HG03442 (cell line): Measurements from ENCODE around the gene CAPN6.

Source experiments
- ATAC-seq: cut with Tn5 transposase; IDR thresholded peaks from one replicate; pipeline ENCODE4 v1.9.1; 2021; ENCODE audit warnings: mild to moderate bottlenecking, moderate library complexity; ENCODE audit not compliant: unreplicated experiment

Gene CAPN6

GRCh38 chrX:111270339-111270738 is at the start of gene CAPN6:
Gene CAPN6, minus strand, starts transcription at chrX:111270483. Its CDS starts 6,547 bp downstream, at chrX:111263936.
- no peak for ATAC-seq

GRCh38 chrX:111319451-111319850 is 49.2 kb upstream of the CAPN6 start:
- no peak for ATAC-seq

DNA sequence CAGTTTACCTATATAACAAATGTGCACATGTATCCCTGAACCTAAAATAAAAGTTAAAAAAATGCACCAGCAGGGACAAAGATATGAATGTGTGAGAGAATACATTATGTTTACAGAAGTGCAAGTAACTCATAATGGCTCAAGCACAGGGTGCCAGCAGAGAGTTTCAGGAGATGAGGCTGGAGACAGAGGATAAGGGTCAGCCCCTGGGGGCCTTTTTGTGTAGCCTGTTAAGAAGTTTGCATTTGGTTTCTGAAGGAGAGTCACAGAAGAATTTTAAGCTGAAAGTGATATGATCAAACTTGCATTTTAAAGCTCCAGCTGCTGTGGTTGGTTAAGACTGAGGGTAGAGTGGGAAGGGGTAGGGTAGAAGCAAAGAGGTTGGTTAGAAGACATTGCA is 48.6 kb upstream of the CAPN6 start:
- ATAC-seq = no peak

DNA sequence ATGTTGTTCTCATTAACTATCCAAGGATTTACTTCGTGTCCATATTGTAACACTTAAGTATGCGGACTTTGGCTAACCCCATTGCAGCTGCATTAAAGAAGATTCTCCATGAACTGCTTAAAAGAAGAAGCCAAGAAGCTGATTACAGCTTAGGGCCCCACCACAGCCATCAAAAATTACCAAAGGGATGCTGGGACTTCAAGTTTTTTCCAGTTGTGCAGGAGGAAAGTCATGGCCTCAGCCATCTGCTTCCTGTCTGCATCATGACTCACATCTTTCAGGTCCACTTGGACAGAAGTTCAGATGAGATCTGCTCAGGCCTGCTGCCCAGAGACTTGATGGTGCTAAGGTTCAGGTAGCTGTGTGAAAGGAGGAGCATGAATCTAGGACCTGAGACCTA is 38.8 kb upstream of the CAPN6 start:
- ATAC-seq = no peak

DNA sequence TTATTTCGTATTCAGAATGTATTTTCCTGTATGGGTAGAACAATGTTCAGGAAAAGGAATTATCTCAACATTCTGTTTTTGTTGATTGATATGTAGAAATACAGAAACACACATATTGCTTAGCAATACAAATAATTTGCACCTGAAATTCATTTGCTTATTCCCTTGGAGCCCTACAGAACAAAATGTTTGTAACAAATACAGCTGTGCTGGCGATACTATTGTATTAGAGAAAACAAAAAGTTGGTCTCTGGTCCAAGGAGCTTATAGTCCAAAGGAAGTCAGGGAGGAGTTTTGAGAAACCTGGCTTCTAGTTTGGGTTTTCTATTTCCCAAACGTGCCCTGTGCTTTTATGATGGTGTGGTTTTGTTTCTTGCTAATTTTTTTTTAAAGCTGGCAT is 37.8 kb upstream of the CAPN6 start:
- ATAC-seq = no peak

DNA sequence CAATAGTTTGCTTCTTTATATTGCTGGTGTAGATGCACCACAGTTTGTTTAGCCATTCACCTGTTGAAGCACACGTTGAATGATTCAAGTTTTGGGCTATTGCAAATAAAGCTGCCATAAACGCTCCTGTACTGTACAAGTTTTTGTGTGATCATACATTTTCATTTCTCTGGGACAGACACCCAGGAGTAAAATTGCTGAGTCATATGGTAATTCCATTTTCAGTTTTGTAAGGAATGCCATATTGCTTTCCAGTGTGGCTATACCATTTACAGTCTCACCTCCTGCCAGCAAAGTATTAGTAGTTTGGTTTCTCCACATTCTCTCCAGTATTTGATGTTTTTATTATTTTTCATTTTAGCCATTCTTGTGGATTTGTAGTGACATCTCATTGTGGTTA is 32.0 kb upstream of the CAPN6 start:
- no peak for ATAC-seq

GRCh38 chrX:111288841-111289240 is 18.6 kb upstream of the CAPN6 start:
- ATAC-seq = no peak

GRCh38 chrX:111284631-111285293 is 14.5 kb upstream of the CAPN6 start:
- no peak for ATAC-seq

DNA sequence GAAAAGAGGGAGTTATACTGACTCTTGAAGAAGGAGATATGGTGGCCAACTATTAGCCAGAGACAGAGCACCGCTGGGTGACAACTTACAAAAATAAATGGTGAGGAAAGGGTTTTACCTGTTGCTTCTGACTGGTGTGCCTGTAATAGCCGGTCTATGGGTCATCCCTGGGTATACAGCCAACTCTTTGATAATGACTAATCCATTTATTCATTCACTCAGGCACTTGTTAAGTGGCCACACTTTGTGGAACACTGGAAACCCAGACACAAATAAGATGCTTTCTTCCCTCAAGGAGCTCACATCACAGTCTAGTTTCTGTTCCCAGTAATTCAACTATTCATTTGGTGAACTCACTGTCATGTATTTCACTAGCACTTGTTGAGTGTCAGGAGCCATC is 13.2 kb upstream of the CAPN6 start:
- no peak for ATAC-seq

DNA sequence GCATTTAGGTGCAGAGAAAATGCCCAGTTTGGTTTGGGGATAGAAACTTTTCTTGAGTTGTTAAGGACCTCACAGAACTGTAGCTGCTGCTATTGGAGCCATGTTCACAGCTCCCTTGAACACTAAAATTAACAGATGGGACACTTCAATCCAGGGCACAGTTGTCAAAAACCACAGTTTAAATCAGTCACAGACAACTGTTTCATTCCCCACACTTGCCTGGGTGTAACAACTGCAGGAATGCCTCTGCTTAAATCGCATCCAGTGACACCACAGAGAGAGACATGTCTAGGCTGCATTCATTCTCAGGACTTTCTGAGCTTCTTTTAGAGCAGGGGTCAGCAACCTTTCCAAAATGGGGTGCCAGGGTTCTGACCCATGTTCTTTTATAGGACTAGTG is 12.7 kb upstream of the CAPN6 start:
- ATAC-seq = no peak

GRCh38 chrX:111282139-111282538 is 11.9 kb upstream of the CAPN6 start:
- ATAC-seq = no peak

GRCh38 chrX:111268506-111268905 is 1.8 kb downstream of the CAPN6 start:
- no peak for ATAC-seq

- ATAC-seq = no peak
Measured at GRCh38 chrX:111265486-111265885, 4.8 kb downstream of the CAPN6 start.

- no peak for ATAC-seq
Measured at GRCh38 chrX:111264385-111264784, 5.9 kb downstream of the CAPN6 start.

DNA sequence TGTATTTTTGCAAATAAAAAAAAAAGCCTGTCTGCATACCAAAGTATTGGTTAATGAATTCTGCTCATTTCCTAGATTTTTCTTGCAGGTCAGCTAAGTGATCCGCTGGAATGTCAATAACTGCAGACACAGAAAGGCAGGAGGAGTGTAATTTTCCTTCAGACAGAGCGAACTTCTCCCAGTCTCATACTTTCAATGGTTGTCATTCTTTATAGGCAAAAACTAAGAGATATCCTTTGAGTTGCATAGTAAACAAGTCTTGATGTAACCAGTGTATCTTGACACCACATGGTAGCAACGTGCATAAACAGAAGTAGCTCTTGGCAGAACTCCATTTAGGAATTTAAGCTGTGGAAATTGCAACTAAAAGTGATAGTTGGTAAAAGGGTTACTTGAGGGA is 8.2 kb downstream of the CAPN6 start:
- ATAC-seq = no peak

DNA sequence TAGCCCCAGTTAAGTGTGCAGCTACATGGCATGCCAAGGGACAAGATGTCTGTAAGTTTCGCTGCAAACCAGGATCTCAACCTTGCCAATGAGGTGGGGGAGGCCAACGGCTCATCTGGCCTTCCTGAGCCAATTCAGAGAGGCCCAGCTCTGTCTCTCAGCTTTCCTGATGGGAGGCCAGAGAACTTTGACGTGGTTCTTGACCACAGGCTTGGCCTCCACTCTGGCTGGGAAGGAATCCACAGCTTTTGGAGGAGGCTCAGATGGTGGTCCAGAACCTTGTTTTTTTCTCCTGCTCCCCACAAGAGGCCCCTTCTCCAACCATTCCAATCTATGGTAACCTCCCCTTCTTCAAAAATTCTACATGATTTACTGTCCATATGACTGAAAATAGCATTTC is 9.8 kb downstream of the CAPN6 start:
- no peak for ATAC-seq

- ATAC-seq = no peak
Measured at GRCh38 chrX:111259559-111259958, 10.7 kb downstream of the CAPN6 start.

DNA sequence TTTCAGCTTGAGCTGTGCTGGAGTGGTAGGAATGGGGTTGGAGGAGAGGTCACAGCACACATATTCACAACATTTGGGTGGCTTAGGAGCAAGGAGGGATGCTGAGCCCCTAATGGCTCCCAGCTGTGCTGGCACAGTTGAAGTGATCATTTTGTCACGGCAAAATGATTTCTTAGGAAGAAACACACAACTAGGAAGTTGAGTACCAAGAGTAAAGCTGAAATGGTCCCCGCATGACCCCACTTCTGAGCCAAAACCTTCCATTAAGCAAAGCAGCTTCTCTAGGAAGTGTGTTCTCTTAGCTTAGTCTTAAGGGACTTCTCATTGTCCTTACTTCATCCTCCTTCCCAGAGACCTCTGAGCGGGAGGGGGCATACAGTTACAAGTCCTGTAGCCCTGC is 12.6 kb downstream of the CAPN6 start:
- ATAC-seq = no peak

GRCh38 chrX:111254896-111255693 is 15.2 kb downstream of the CAPN6 start:
- ATAC-seq = no peak

DNA sequence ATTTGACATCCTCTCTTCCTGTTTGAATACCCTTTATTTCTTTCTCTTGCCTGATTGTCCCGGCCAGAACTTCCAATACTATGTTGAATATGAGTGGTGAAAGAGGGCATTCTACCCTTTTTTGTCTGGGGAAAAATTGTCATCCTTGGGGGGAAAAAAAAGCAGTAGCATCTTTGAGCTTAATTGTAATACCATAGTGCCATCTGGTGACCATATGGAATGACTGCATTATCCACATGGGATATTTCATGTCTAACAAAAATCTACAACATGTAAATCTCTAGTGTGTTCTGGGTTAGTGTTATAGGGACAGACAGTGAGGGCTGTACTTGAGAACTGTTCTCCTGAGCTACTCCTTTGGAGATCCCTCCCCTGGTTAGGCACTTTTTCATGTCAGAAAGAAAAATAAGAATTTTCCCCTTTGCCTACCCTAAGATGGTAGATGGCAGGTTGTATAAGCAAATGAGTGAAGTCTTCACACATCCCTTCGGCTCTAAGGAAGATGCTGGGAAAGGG is 26.0 kb downstream of the CAPN6 start:
- ATAC-seq = no peak

DNA sequence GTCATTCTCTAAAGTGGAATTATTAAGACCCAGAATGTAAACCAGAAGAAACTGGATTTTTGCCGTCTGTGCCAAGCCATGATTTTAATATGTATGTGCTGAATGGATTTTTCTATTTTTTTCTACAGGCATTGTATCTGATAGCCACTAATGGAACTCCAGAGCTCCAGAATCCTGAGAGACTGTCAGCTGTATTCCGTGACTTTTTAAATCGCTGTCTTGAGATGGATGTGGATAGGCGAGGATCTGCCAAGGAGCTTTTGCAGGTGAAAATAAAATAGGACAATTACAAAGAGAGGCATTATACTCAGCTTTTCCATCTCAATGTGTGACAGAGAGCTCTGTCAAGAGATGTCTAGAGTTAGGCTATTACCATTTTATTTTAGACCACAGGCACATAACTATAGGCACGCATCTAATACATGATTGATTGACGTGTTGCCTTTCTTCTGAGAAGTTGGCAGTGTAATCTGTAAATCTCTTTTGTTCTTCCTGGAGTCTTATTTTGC is 53.9 kb downstream of the CAPN6 start:
- no peak for ATAC-seq

GRCh38 chrX:111207851-111208250 is 62.4 kb downstream of the CAPN6 start:
- no peak for ATAC-seq
